Neural progenitor cell (in vitro differentiated cells): ENCODE data around the gene SYMPK. TPM values are rescaled to one million over a fixed set of nuclear protein-coding genes. Genes with fewer than 3 reads are reported as not detected.

Experiments
- DNase-seq: peaks from one replicate; pipeline ENCODE4 v3.0.0-alpha.2; 2016; ENCODE audit warnings: low spot score
- H2AFZ ChIP-seq: fragments of 200-600 bp; sonication (generic); replicated peaks from 2 replicates; pipeline ENCODE4 v1.6.1; 2016; ENCODE audit warnings: antibody characterized with exemption
- H3F3A ChIP-seq: fragments of 200-600 bp; sonication (generic); 2 replicates; pipeline ENCODE4 v1.6.1; 2016; ENCODE audit warnings: antibody characterized with exemption, low read depth
- H3K27ac ChIP-seq: fragments of 200-600 bp; sonication (generic); 2 replicates; pipeline ENCODE4 v1.5.1; 2016; ENCODE audit warnings: mild to moderate bottlenecking
- H3K27me3 ChIP-seq: fragments of 200-600 bp; sonication (generic); 2 replicates; pipeline ENCODE4 v1.6.1; 2016; ENCODE audit warnings: mild to moderate bottlenecking, moderate library complexity
- H3K36me3 ChIP-seq: fragments of 200-600 bp; sonication (generic); 2 replicates; pipeline ENCODE4 v1.5.1; 2016
- H3K4me1 ChIP-seq: fragments of 200-600 bp; sonication (generic); 2 replicates; pipeline ENCODE4 v1.6.1; 2016; ENCODE audit warnings: mixed run types
- H3K4me2 ChIP-seq: fragments of 200-600 bp; sonication (generic); 2 replicates; pipeline ENCODE4 v1.6.1; 2016
- H3K4me3 ChIP-seq: fragments of 200-600 bp; sonication (generic); 2 replicates; pipeline ENCODE4 v1.5.1; 2016
- H3K79me2 ChIP-seq: fragments of 200-600 bp; sonication (generic); 2 replicates; pipeline ENCODE4 v1.6.1; 2016; ENCODE audit warnings: low read depth
- H3K9ac ChIP-seq: fragments of 200-600 bp; sonication (generic); 2 replicates; pipeline ENCODE4 v1.6.1; 2016
- H3K9me3 ChIP-seq: fragments of 200-600 bp; sonication (generic); 2 replicates; pipeline ENCODE4 v1.5.1; 2016; ENCODE audit warnings: low read depth
- H4K20me1 ChIP-seq: fragments of 200-600 bp; sonication (generic); 2 replicates; pipeline ENCODE4 v1.6.1; 2016; ENCODE audit warnings: low read depth
- H3K27ac Mint-ChIP-seq: 3 replicates; pipeline ENCODE4 v1.8.0; 2021; ENCODE audit warnings: mixed read lengths
- H3K27me3 Mint-ChIP-seq: 2 replicates; pipeline ENCODE4 v1.8.0; 2022; ENCODE audit warnings: low read depth, mild to moderate bottlenecking, inconsistent platforms, moderate library complexity, mixed read lengths; ENCODE audit not compliant: insufficient read depth
- H3K36me3 Mint-ChIP-seq: 3 replicates; pipeline ENCODE4 v1.8.0; 2021; ENCODE audit warnings: mixed read lengths
- H3K4me1 Mint-ChIP-seq: 3 replicates; pipeline ENCODE4 v1.8.0; 2021; ENCODE audit warnings: mixed read lengths
- H3K4me3 Mint-ChIP-seq: 3 replicates; pipeline ENCODE4 v1.8.0; 2021; ENCODE audit warnings: mild to moderate bottlenecking, moderate library complexity, mixed read lengths
- H3K9me3 Mint-ChIP-seq: 3 replicates; pipeline ENCODE4 v1.8.0; 2020; ENCODE audit warnings: mixed read lengths
- EZH2 ChIP-seq: fragments of 200-600 bp; sonication (generic); IDR thresholded peaks from 2 replicates; pipeline ENCODE4 v1.6.1; 2017; ENCODE audit warnings: antibody characterized with exemption, mild to moderate bottlenecking, moderate library complexity
- EZH2phosphoT487 ChIP-seq: fragments of 200-600 bp; sonication (generic); IDR thresholded peaks from 2 replicates; pipeline ENCODE4 v1.6.1; 2017; ENCODE audit warnings: antibody characterized with exemption
- total RNA-seq: library from RNA; depleted of rRNA; stranded (reverse); fragments of >200 nt; gene quantifications from 2 replicates; pipeline ENCODE4 v1.2.3, GENCODE V29; 2015; ENCODE audit warnings: low replicate concordance
- TF ChIP-seq, protein P1 (sequence below): fragments of 200-600 bp; sonication (generic); IDR thresholded peaks from 2 replicates; pipeline ENCODE4 v1.5.1; 2017; ENCODE audit warnings: antibody characterized with exemption, mild to moderate bottlenecking

The SYMPK gene
- total RNA-seq, 1 donor from 2014 or later = 38.3 TPM

GRCh38 chr19:45790942-45791341 lies 72.0 kb downstream of the SYMPK start:
- Histone ChIP-seq H4K20me1 (peaks cover 20% of the 10 kb centered on the region), H3F3A (peaks cover 4% of the 10 kb centered on the region), H3K36me3 (no peaks in the 10 kb centered on the region), H3K9me3 (no peaks in the 10 kb centered on the region), H3K4me2 (peak overlapping the region; percentile 99), H3K4me1 (peaks cover 9% of the 10 kb centered on the region), H3K79me2 (peaks cover 28% of the 10 kb centered on the region), H3K27ac (no peak overlapping the region), H2AFZ (no peak overlapping the region), H3K27me3 (no peaks in the 10 kb centered on the region), H3K9ac (no peak overlapping the region), H3K4me3 (no peak overlapping the region)
- Mint-ChIP-seq H3K27me3 (peaks cover 16% of the 10 kb centered on the region), H3K36me3 (peaks cover 26% of the 10 kb centered on the region), H3K4me3 (peak overlapping the region; percentile 98), H3K4me1 (peaks cover 32% of the 10 kb centered on the region), H3K27ac (no peak overlapping the region), H3K9me3 (no peaks in the 10 kb centered on the region)
- TF ChIP-seq EZH2 (no peak), EZH2phosphoT487 (no peak)
- TF ChIP-seq, protein P1, sequence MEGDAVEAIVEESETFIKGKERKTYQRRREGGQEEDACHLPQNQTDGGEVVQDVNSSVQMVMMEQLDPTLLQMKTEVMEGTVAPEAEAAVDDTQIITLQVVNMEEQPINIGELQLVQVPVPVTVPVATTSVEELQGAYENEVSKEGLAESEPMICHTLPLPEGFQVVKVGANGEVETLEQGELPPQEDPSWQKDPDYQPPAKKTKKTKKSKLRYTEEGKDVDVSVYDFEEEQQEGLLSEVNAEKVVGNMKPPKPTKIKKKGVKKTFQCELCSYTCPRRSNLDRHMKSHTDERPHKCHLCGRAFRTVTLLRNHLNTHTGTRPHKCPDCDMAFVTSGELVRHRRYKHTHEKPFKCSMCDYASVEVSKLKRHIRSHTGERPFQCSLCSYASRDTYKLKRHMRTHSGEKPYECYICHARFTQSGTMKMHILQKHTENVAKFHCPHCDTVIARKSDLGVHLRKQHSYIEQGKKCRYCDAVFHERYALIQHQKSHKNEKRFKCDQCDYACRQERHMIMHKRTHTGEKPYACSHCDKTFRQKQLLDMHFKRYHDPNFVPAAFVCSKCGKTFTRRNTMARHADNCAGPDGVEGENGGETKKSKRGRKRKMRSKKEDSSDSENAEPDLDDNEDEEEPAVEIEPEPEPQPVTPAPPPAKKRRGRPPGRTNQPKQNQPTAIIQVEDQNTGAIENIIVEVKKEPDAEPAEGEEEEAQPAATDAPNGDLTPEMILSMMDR = no peak
- no peak for DNase-seq

GRCh38 chr19:45789035-45789786 lies 73.7 kb downstream of the SYMPK start:
- peaks cover 27% of the 10 kb centered on the region for H3K4me1 Mint-ChIP-seq
- Histone ChIP-seq H3K27ac (no peak overlapping the region), H3K4me1 (peaks cover 9% of the 10 kb centered on the region), H2AFZ (no peak overlapping the region), H3K9ac (no peak overlapping the region), H3K4me3 (no peak overlapping the region), H3K79me2 (peaks cover 28% of the 10 kb centered on the region), H3K36me3 (no peaks in the 10 kb centered on the region), H3K4me2 (no peak overlapping the region), H3K9me3 (no peaks in the 10 kb centered on the region), H3F3A (peaks cover 4% of the 10 kb centered on the region), H4K20me1 (peaks cover 35% of the 10 kb centered on the region), H3K27me3 (no peaks in the 10 kb centered on the region)
- H3K27me3 Mint-ChIP-seq = peaks cover 10% of the 10 kb centered on the region
- DNase-seq = no peak
- no peak overlapping the region for H3K4me3 Mint-ChIP-seq
- TF ChIP-seq EZH2 (no peak), EZH2phosphoT487 (no peak)
- TF ChIP-seq, protein P1 = no peak
- no peak overlapping the region for H3K27ac Mint-ChIP-seq
- no peaks in the 10 kb centered on the region for H3K9me3 Mint-ChIP-seq
- peaks cover 26% of the 10 kb centered on the region for H3K36me3 Mint-ChIP-seq

DNA sequence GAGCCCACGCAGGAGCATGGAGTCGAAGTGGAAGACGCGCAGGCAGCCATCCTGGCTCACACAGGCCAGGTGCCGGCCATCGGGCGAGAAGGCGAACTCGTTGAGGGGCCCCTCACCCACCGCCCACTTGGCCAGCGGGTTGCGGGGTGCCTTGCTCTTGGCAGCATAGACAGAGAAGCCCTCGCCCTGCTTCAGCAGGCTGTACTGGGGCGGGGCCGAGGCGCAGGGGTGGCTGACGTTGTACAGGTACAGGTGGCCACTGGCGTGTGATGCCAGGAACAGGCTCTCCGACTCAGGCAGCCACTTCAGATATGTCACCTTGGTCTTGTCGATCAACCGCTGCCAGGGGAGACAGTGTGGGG lies 76.4 kb downstream of the SYMPK start:
- peak; percentile 0 for DNase-seq
- H3K27ac Mint-ChIP-seq = no peak overlapping the region
- H2AFZ ChIP-seq = no peak overlapping the region
- peaks cover 22% of the 10 kb centered on the region for H3K4me1 Mint-ChIP-seq
- H3K27ac ChIP-seq = no peak overlapping the region
- TF ChIP-seq EZH2 = no peak
- TF ChIP-seq, protein P1 = no peak
- no peak for TF ChIP-seq EZH2phosphoT487
- H3K9me3 Mint-ChIP-seq = no peaks in the 10 kb centered on the region
- peaks cover 57% of the 10 kb centered on the region for H4K20me1 ChIP-seq
- H3K9ac ChIP-seq = no peak overlapping the region
- H3K9me3 ChIP-seq = no peaks in the 10 kb centered on the region
- no peaks in the 10 kb centered on the region for H3K27me3 ChIP-seq
- no peak overlapping the region for H3K4me3 Mint-ChIP-seq
- H3K36me3 Mint-ChIP-seq = peaks cover 21% of the 10 kb centered on the region
- H3K4me3 ChIP-seq = no peak overlapping the region
- H3K4me2 ChIP-seq = no peak overlapping the region
- H3K36me3 ChIP-seq = no peaks in the 10 kb centered on the region
- H3K27me3 Mint-ChIP-seq = peaks cover 6% of the 10 kb centered on the region
- peaks cover 20% of the 10 kb centered on the region for H3K79me2 ChIP-seq
- peaks cover 4% of the 10 kb centered on the region for H3F3A ChIP-seq
- H3K4me1 ChIP-seq = peaks cover 20% of the 10 kb centered on the region
